HG03095 (cell line): Measurements from ENCODE around the gene PRDM16.

Experiments used
- ATAC-seq: cut with Tn5 transposase; IDR thresholded peaks from one replicate; pipeline ENCODE4 v1.9.1; 2021; ENCODE audit warnings: moderate library complexity; ENCODE audit not compliant: unreplicated experiment

PRDM16 gene

GRCh38 chr1:3099861-3100260, 30.9 kb downstream of the PRDM16 start:
- ATAC-seq: no peak

- no peak for ATAC-seq
These were observed 32.3 kb downstream of the PRDM16 start for GRCh38 chr1:3101124-3101939.

- ATAC-seq: no peak
These were observed 33.6 kb downstream of the PRDM16 start for GRCh38 chr1:3102641-3103040.

- no peak for ATAC-seq
These were observed 35.1 kb downstream of the PRDM16 start for GRCh38 chr1:3103967-3104677.

- no peak for ATAC-seq
These were observed 36.3 kb downstream of the PRDM16 start for GRCh38 chr1:3105167-3105863.

DNA sequence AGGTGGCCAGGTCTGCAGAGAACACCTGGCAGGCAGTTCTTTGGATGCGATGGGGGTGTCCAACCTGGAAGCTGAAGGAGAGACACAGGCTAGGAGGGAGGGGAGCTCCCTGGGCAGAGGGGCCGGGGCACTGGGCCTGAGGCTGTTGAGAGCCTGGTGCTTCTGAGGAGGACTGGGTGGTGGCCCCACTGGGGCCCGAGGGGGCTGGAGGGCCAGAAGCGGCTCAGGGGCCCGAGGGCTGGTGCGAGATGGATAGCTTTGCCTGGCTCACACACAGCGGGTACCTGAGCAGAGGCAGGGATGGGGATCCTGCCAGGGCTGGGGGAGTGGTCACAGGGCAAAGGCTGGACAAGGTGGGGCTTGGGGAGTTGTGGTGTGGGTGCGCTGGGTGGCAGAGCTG, 37.2 kb downstream of the PRDM16 start:
- ATAC-seq: no peak

GRCh38 chr1:3107201-3107600, 38.2 kb downstream of the PRDM16 start:
- ATAC-seq: no peak

DNA sequence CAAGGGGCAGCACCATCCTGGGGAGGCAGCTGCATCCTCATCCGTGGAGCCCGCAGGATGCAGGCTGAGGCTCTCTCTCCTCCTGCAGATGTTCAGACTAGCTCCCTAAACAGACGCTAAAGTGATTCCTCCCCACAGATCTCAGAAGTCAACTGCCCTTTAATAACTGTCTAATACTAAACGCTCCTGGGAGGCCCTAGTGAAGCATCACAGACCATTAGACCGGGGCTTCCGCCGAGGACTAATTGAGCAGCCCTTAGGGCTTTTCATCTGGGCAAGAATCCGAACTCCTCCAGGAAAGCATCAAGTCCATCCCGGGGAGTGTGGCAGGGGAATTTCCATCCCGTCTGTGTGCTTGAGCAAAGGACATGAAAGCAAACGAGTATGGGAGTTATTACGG, 40.4 kb downstream of the PRDM16 start:
- ATAC-seq: no peak

DNA sequence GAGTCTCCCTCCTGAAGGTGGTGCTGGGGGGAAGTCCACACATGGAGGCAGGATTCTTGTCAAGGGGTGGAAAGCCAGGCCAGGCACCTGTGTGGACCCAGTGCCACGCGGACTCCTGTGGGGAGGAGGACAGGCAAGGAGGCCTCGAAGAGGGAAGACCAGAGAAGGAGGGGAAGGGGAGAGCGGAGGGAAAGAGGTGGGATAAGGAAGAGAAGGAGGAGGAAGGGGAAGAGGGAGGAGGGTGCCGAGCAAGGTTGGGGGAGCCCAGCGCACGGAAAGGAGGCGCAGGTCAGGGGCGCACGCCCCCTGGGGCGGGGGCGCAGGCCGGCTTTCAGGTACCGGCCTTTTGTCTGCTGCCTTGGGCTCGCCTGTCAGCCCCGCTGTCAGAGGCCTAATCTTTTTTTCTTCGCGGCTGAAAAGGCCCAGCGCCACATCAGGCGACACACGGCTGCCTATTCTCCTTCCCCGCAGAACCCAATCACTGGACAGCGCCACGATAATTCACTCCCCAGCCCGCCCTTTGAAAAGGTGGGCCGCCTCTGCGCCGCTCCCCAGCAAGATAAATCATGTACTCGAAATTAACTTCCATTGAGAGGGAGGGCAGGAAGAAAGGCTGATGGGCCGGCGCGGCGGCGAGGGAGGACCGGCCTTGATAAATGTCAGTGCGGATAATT, 42.5 kb downstream of the PRDM16 start:
- no peak for ATAC-seq

DNA sequence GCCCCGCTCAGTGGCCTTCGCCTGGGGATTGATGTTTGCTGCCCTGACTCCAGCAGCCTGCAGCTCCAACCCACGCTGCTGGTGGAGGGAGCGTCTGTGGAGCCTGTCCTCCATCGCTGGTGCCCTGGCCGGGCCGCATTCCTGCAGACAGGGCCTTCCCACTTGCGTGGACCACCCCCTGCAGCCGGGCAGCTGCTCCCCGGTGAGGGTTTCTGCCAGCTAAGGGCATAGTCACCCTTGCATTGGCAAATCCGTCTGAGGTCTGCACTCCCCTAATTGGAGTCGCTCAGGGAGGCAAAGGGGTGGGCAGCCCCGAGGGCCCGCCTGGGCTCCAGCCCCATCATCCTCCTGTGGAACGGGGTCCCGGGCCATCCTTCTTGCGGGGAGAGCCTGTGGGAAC, 43.5 kb downstream of the PRDM16 start:
- ATAC-seq: no peak

DNA sequence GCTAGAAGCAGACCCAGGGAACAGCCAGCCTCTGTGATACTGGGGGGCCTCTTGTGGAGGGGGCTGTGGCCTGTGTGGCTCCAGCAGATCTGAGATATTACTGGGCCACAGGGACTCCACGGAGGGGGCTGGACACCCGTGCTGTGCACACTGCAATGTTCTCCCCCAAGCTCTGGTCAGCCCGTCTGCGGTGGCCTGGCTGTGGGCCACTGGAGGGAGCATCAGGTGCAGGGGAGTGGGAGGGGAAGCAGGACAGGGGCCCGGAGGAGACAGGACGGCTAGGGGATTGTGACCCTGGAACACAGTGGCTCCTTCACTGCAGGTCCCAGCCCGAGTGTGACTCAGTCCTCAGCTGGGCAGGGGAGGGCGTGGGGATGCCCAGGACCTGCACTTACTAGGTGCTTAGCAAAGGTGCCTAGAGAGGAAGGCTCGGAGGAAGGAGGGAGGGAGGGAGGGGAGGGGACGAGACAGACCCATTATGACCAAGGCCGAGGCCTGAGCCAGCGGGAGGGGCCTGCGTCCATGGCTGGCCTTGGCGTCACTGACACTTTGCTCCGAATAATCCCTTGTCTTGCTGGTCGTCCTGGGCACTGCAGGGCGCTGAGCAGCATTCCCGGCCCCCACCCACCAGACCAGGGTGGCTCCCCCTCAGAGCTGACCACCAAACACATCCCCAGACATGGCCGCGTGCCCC, 44.2 kb downstream of the PRDM16 start:
- ATAC-seq: no peak

DNA sequence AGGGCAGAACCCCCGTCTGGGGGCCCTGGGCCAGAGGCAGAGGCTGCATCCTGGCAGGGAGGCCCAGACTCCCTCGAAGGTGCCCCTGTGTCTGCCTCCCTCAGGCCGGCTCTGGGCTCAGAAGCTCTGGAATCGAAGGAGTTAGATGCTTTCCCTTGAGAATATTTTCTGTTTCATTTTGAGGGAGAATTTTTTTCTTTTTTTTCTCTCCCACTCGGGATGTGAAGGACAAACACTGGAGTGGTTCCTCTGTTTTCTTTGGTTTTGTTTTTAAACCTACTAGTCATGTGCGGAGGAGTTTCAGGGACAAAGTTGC, 44.7 kb downstream of the PRDM16 start:
- no peak for ATAC-seq

DNA sequence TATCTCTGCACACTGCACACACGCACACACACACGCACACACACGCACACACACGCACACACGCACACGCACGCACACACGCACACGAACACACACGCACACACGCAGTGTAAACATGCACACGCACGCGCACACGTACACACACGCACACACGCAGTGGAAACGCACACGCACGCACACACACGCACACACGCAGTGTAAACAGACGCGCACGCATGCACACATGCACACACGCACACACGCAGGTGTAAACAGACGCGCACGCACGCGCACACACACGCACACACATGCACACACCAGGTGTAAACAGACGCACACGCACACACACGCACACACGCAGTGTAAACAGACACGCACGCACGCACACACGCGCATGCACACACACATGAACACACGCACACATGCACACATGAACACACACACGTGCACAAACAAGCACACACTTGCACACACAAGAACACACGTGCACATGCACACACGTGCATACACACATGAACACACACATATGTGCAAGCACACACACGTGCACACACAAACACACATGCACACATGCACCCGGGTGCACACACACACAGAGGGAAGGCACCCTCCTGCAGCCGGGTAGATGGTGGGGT, 45.2 kb downstream of the PRDM16 start:
- ATAC-seq: no peak

DNA sequence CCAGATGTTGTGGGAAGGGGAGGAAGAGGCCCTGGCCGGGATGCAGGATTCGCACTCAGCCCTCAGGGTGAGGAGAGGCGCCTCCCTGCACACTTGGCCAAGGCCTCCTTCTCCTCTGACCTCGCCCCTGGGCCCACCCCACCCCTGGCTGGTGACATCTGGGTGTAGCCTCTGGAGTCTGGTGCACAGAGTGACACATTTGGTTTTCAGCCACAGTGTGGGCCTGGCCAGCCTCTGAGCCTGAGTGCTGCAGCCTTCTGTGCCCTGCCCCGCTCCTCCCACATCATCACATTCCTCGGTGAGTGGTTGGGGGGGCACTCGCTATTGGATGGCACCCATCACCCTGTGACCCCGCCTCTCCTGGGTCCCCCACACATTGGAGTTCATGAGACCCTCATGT, 45.8 kb downstream of the PRDM16 start:
- ATAC-seq: no peak

GRCh38 chr1:3115275-3116149, 46.5 kb downstream of the PRDM16 start:
- no peak for ATAC-seq

- ATAC-seq: no peak
These were observed 47.1 kb downstream of the PRDM16 start for GRCh38 chr1:3116150-3116510.

DNA sequence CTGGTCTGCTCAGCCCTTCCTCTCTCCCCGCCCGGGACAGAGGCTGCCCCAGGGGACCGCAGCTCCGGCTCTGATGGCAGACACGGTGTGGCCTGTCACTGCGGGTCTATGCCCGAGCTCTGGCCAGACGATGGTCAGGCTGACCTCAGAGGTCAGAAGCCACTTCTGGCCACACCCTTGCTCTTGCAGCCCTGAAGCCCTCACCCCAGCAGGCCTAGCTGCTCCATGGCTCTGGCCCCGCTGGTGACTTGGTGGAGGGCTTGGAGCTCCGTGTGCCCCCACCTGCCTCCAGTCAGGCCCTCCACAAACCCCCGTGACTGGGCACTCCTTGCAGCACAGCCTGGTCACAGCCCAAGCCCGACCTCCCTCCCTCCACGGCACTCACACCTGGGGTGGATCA, 47.6 kb downstream of the PRDM16 start:
- ATAC-seq: no peak

GRCh38 chr1:3117879-3118278, 48.9 kb downstream of the PRDM16 start:
- ATAC-seq: no peak

GRCh38 chr1:3119061-3119460, 50.1 kb downstream of the PRDM16 start:
- no peak for ATAC-seq

GRCh38 chr1:3119725-3120124, 50.7 kb downstream of the PRDM16 start:
- ATAC-seq: no peak
